ENCODE results near the gene SRGAP3. TPM values are rescaled to one million over a fixed set of nuclear protein-coding genes. Genes with fewer than 3 reads are reported as not detected.
A peak's percentile ranks its signal among the peaks of the same experiment; 100 is the strongest.

The SRGAP3 gene
- total RNA-seq, 1 donor from 2014 or later: 5.3 TPM

DNA sequence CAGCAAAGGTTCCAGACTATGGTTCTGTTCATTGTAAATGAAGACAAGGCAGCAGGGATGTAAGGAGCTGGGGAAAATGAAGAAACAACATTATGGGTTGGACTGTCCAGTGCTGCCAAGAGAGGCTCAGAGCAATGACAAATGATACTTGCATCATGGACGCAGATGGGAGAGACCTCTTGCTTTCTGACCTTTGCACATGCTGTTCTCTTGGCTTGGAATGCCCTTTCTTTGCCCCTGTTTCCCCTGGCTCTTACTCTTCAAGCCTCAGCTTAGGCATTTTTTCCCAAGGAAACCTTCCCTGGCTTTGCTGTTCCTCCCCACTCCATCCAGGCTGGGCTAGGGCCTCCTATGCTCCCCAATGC lies 226.2 kb downstream of the SRGAP3 start:
- no peak for DNase-seq (ENCODE audit: low read depth)

GRCh38 chr3:9022305-9023225 lies 226.9 kb downstream of the SRGAP3 start:
- no peak for DNase-seq (ENCODE audit: low read depth)

- no peak for DNase-seq (ENCODE audit: low read depth)
These were observed 228.0 kb downstream of the SRGAP3 start for GRCh38 chr3:9021271-9022009.

- DNase-seq (ENCODE audit: low read depth): no peak
These were observed 229.0 kb downstream of the SRGAP3 start for GRCh38 chr3:9020426-9020825.

- DNase-seq (ENCODE audit: low read depth): no peak
These were observed 230.0 kb downstream of the SRGAP3 start for GRCh38 chr3:9019259-9019961.

DNA sequence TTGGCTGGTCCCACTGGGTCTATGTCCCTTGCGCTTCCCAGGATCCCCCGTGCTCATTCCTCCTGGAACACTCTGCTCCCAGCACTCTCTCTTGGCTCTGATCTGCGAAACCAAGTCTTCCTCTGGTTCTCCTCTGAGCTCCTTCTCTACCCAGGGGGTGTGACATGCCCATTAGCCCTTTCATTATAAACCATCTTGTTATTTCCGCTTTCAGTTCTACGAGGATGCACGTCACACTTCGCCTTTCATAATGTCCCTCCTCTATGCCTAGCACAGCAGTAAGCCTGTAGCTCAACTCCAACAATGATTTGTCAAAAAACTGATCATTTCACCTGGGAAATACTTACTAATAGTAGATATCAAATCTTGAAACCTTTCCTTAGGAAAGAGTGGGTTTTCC lies 234.2 kb downstream of the SRGAP3 start:
- DNase-seq (ENCODE audit: low read depth): no peak

GRCh38 chr3:9013782-9014563 lies 235.5 kb downstream of the SRGAP3 start:
- DNase-seq (ENCODE audit: low read depth): peak; percentile 28

DNA sequence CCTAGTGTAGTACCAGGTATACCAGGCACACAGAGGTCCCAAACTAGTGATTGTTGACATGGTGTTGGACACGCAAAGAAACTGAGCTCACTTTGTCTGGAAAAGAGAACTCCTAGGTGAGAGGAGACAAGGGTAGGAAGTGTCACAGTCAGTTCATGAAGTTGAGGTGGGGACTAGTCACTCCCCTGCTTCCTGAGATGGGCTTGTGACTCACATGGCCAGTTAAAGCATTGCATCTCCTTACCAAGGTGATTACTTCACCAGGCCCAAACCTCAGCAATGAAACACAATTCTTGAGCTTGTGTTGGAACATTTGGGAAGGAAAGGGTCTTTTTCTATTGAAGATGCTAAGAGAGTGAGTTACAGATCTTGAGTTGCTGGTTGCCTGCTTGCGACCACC lies 236.9 kb downstream of the SRGAP3 start:
- DNase-seq (ENCODE audit: low read depth): no peak

- DNase-seq (ENCODE audit: low read depth): no peak
These were observed 239.4 kb downstream of the SRGAP3 start for GRCh38 chr3:9009976-9010545.

DNA sequence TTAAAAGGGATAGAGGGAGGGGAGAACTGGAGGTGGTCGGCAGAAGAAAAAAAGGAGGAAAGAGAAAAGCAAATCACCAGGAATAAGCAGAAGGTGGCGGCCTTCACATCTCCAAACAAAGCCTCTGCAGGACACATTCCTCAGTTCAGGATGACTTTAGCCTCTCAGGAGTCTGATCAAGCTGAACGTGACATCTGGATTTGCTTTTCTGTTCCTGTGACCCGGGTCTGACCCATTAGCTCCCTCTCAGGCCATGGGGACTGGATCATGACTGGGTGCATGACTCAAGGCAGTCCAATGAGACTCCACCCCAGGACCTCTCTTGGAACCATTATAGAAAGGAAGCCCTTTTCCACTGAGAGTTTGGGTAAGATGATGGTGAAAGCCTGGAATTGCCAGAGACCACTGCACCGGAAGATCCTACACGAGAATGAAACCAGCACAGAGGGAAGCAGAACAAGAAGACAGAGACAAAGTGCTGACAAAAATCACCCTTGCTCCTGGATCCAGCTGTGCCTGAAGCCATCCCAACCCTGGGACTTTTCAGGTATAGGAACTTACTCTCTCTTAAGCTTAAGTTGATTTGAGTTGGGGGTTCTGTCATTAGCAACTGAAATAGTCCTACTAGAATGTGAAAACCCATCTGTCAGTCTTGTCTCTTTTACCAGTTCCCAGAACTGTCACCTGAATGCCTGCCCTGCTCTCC lies 240.7 kb downstream of the SRGAP3 start:
- no peak for DNase-seq (ENCODE audit: low read depth)

DNA sequence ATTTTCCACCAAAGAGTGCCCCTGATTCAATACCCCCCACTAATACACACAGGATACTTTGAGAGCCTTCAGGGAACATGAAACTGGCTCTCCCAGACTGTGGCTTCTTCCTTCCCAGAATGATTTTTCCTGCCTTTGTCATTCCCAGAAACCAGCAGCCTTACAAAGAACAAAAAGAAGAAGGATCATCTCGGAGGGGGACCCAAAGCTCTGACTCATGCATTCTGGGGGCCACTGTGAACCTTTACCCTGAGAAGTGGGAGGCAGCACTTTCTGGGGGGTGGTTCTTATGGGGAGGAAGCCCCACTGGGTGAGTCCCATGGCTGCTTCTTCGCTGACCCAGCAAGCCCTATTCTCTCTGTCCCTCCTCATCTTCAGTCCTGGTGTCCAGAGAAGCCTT lies 241.5 kb downstream of the SRGAP3 start:
- DNase-seq (ENCODE audit: low read depth): no peak

DNA sequence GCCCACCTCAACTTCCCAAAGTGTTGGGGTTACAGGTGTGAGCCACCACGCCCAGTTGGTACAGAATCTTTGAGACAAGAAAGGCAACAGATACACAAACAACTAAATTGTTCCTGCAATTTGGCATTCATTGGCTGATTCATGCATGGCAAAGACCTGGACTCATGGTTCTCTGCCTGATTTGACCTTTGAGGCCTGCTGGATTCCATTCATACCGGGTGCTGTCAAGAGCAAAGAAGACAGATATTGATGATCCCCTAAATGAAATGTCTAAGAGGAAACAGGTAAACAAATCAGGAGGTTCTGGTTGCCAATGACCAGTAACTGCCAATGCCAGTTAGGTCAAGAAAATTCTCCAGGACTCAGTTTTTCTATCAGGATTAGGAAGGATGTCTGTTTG lies 242.2 kb downstream of the SRGAP3 start:
- no peak for DNase-seq (ENCODE audit: low read depth)

- DNase-seq (ENCODE audit: low read depth): no peak
These were observed 249.4 kb downstream of the SRGAP3 start for GRCh38 chr3:9000041-9000440.

- DNase-seq (ENCODE audit: low read depth): no peak
These were observed 252.3 kb downstream of the SRGAP3 start for GRCh38 chr3:8997151-8997550.

DNA sequence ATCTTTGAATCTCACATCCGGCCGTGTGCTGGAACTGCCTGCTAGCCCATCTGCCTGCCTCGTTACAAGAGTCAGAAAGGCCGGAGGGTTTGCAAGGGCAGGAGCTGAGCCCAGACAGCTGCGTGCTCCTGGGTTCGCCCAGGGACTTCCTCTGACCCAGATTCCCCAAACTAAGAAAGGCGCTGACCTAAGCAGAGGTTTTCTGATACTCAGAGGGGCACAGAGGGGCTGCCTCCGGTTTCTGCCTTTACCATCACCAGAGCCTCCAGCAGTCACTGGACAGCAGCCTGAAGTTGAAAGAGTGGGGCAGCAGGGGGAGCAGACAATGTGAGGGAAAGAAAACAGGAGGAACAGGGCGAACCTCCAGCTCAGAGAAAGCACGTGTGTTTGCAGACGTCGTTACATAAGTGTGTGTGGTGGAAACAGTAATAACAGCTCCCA lies 252.7 kb downstream of the SRGAP3 start:
- peak; percentile 55 for DNase-seq (ENCODE audit: low read depth)

DNA sequence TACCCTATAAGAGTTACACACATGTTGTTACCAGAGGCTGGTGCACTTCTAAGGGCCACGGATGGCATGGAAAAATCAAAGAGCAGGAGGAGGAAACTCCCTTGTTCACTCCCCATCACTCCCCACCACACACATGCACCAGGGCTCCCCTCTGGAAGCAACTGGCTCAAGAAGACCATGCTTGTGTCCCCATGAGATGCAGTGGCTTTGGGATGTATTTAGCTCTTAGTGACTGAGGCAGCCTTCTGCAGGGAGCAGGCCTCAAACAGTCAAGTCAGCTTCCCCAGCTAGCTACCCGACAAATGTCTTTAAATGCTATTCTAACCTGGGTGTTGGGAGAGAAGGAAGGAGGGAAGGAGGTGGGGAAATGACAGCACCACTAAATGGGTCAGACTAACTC lies 253.2 kb downstream of the SRGAP3 start:
- no peak for DNase-seq (ENCODE audit: low read depth)

DNA sequence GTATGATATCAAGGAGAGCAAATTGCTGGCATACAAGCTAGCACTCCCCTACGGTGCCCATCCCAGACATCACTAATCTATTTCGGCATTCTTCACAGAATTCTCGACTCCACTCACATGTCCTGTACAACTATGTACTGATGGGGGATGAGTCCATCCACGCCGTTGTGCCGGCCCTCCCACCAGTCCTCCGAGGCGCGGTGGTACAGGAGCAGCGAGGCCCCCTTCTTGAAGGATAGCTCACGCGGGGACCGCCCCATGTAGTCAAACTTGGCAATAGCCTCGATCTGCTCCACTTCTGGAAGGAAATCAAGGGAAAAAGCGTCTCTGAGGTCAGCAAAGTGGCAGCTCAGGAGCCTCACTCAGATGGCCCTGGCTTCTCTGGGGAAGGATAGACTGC lies 255.2 kb downstream of the SRGAP3 start:
- DNase-seq (ENCODE audit: low read depth): no peak

- no peak for DNase-seq (ENCODE audit: low read depth)
These were observed 256.1 kb downstream of the SRGAP3 start for GRCh38 chr3:8993331-8993730.

- DNase-seq (ENCODE audit: low read depth): no peak
These were observed 256.6 kb downstream of the SRGAP3 start for GRCh38 chr3:8992854-8993253.

DNA sequence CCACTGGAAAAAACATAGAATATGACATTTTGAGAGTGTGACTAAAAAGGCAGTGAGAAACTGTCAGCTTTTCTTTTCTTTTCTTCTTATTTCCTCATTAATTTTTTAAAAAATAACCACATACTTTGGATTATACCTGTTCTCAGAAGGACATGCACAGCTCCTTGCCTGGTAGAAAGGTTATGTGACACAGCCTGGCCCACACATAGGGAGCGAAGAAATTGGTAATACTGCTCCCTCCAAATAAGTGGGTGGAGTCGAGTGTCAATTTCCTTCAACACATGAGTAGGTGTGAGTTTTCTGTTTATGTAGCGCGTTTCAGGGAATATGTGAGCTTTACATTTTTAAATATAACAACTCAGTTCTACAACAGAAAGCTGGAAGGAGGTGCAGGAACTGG lies 257.2 kb downstream of the SRGAP3 start:
- DNase-seq (ENCODE audit: low read depth): no peak
